IMR-90 (cell line): Measurements from ENCODE around the gene SORBS1. TPM values are rescaled to one million over a fixed set of nuclear protein-coding genes. Genes with fewer than 3 reads are reported as not detected.

Experiments used
- ATAC-seq: fragments of 200-7000 bp; cut with Tn5 transposase; 2 replicates; pipeline ENCODE4 v1.9.1; 2020; ENCODE audit warnings: low read depth, mild to moderate bottlenecking, moderate library complexity
- BruUV-seq: library from RNA; stranded (reverse); fragments of 400-500 nt; replicated peaks from 2 replicates; lab custom pipeline; 2021; lab: Mats Ljungman, UMichigan
- CTCF ChIA-PET: fragments of 300-600 bp; formaldehyde crosslinking; extraction: SDS; loops from one replicate; lab custom pipeline; 2021; ENCODE audit warnings: antibody characterized with exemption; lab: Yijun Ruan, JAX
- POLR2A ChIA-PET: fragments of 300-600 bp; sonication (Branson Sonifier 250); formaldehyde crosslinking; loops from one replicate; lab custom pipeline; 2022; ENCODE audit warnings: antibody characterized with exemption; ENCODE audit not compliant: unreplicated experiment; lab: Charles Lee
- DNase-seq: peaks from one replicate; pipeline ENCODE4 v3.0.0; 2013
- H2AFZ ChIP-seq: replicated peaks from 2 replicates; pipeline ENCODE3; 2013; ENCODE audit warnings: low read length, mild to moderate bottlenecking; ENCODE audit not compliant: poor library complexity
- H2AK5ac ChIP-seq: 2 replicates; pipeline ENCODE4 v1.6.1; 2013; ENCODE audit warnings: low read depth, low read length, inconsistent platforms
- H2AK9ac ChIP-seq: replicated peaks from 2 replicates; pipeline ENCODE3; 2013; ENCODE audit warnings: mild to moderate bottlenecking, low read depth, low read length, moderate library complexity; ENCODE audit not compliant: poor library complexity
- H2BK120ac ChIP-seq: 2 replicates; pipeline ENCODE4 v1.6.1; 2013; ENCODE audit warnings: low read depth, low read length, inconsistent platforms
- H2BK15ac ChIP-seq: 3 replicates; pipeline ENCODE4 v1.6.1; 2013; ENCODE audit warnings: low read depth, low read length, inconsistent platforms
- H2BK20ac ChIP-seq: 2 replicates; pipeline ENCODE4 v1.6.1; 2013; ENCODE audit warnings: low read depth, mild to moderate bottlenecking, inconsistent platforms, low read length, moderate library complexity
- H2BK5ac ChIP-seq: 2 replicates; pipeline ENCODE4 v1.6.1; 2013; ENCODE audit warnings: mild to moderate bottlenecking, low read depth, low read length, inconsistent platforms; ENCODE audit not compliant: poor library complexity, severe bottlenecking
- H3K14ac ChIP-seq: replicated peaks from 2 replicates; pipeline ENCODE4 v1.6.1; 2013; ENCODE audit warnings: low read depth, low read length, inconsistent platforms
- H3K18ac ChIP-seq: 2 replicates; pipeline ENCODE4 v1.6.1; 2013; ENCODE audit warnings: low read depth, low read length, control low read depth
- H3K23ac ChIP-seq: 2 replicates; pipeline ENCODE4 v1.6.1; 2013; ENCODE audit warnings: low read depth, low read length, inconsistent platforms
- H3K27ac ChIP-seq: 2 replicates; pipeline ENCODE4 v1.5.1; 2013; ENCODE audit warnings: mild to moderate bottlenecking, control low read depth, low read length; ENCODE audit not compliant: insufficient read depth
- H3K27me3 ChIP-seq: 2 replicates; pipeline ENCODE4 v1.6.1; 2013; ENCODE audit warnings: low read length; ENCODE audit not compliant: control insufficient read depth, insufficient read depth
- H3K36me3 ChIP-seq: 2 replicates; pipeline ENCODE4 v1.6.1; 2013; ENCODE audit warnings: low read length, mixed read lengths; ENCODE audit not compliant: control insufficient read depth, insufficient read depth
- H3K4ac ChIP-seq: 2 replicates; pipeline ENCODE4 v1.6.1; 2013; ENCODE audit warnings: low read depth, low read length, inconsistent platforms
- H3K4me1 ChIP-seq: 2 replicates; pipeline ENCODE4 v1.6.1; 2013; ENCODE audit warnings: low read length, mixed read lengths; ENCODE audit not compliant: control insufficient read depth, insufficient read depth
- H3K4me2 ChIP-seq: 2 replicates; pipeline ENCODE4 v1.6.1; 2013; ENCODE audit warnings: low read depth, mild to moderate bottlenecking, control low read depth, low read length, moderate library complexity
- H3K4me3 ChIP-seq: 2 replicates; pipeline ENCODE4 v1.5.1; 2013; ENCODE audit warnings: low read depth, mild to moderate bottlenecking, control low read depth, low read length, moderate library complexity; ENCODE audit not compliant: insufficient read depth
- H3K56ac ChIP-seq: 2 replicates; pipeline ENCODE4 v1.6.1; 2013; ENCODE audit warnings: low read length, inconsistent platforms; ENCODE audit not compliant: insufficient read depth; ENCODE audit errors: extremely low read depth
- H3K79me1 ChIP-seq, 2 experiments: 2 replicates each; pipeline ENCODE4 v1.6.1; 2013; ENCODE audit warnings: low read length in 2 of 2, inconsistent platforms in 1 of 2, low read depth in 1 of 2
- H3K9ac ChIP-seq: 2 replicates; pipeline ENCODE4 v1.6.1; 2013; ENCODE audit warnings: low read depth, low read length, control low read depth
- H3K9me1 ChIP-seq: 2 replicates; pipeline ENCODE4 v1.6.1; 2013; ENCODE audit warnings: low read length, inconsistent platforms; ENCODE audit not compliant: insufficient read depth
- H3K9me3 ChIP-seq: 2 replicates; pipeline ENCODE4 v1.6.1; 2013; ENCODE audit warnings: low read length; ENCODE audit not compliant: control insufficient read depth, insufficient read depth
- H4K20me1 ChIP-seq: 2 replicates; pipeline ENCODE4 v1.6.1; 2013; ENCODE audit warnings: low read length, inconsistent platforms; ENCODE audit not compliant: insufficient read depth
- H4K5ac ChIP-seq: 2 replicates; pipeline ENCODE4 v1.6.1; 2013; ENCODE audit warnings: mild to moderate bottlenecking, low read depth, low read length, control low read depth
- H4K8ac ChIP-seq, 2 experiments: 2 replicates each; pipeline ENCODE4 v1.6.1; 2013; ENCODE audit warnings: low read depth in 2 of 2, low read length in 2 of 2, control low read depth in 1 of 2, inconsistent platforms in 1 of 2
- H4K91ac ChIP-seq: 2 replicates; pipeline ENCODE4 v1.6.1; 2013; ENCODE audit warnings: low read depth, low read length, inconsistent platforms; ENCODE audit not compliant: insufficient read depth
- CEBPB ChIP-seq: IDR thresholded peaks from 2 replicates; pipeline ENCODE4 v1.6.1; 2012; ENCODE audit warnings: low read depth, low read length, improper control_type of control experiment
- WGBS, 2 experiments: methylation state at CpG; one replicate each; pipeline versions ENCODE4 v1.1.5 to v1.1.7; 2013; ENCODE audit warnings: missing lambda C conversion rate in 2 of 2; ENCODE audit not compliant: insufficient read length in 1 of 2; ENCODE audit errors: extremely low coverage in 2 of 2; 5-methylcytosine and 5-hydroxymethylcytosine counted together
- dilution Hi-C: fragments of 300-500 bp; cut with HindIII; formaldehyde crosslinking; loops from one replicate; pipeline ENCODE4 v1.14.3; 2018; ENCODE audit warnings: low sequenced_read_pairs; ENCODE audit not compliant: unreplicated experiment
- in situ Hi-C: fragments of 300-500 bp; cut with MboI; formaldehyde crosslinking; loops from 3 replicates; pipeline ENCODE4 v1.14.3; 2019; ENCODE audit warnings: low sequenced_read_pairs, inconsistent platforms, mixed read lengths
- intact Hi-C: fragments of 100-400 bp; cut with micrococcal nuclease; formaldehyde crosslinking; loops from 2 replicates; pipeline ENCODE4 v1.10.0; 2022
- polyA plus RNA-seq, 3 experiments: library from polyadenylated mRNA; depleted of rRNA; stranded (reverse); fragments of >200 nt; gene quantifications; 2 replicates each; pipeline ENCODE4 v1.2.3, GENCODE V29; 2012; ENCODE audit warnings: low replicate concordance in 1 of 3
- total RNA-seq: library from RNA; depleted of rRNA; stranded (reverse); fragments of >200 nt; gene quantifications from 2 replicates; pipeline ENCODE4 v1.2.3, GENCODE V29; 2012

SORBS1 gene
- total and polyA plus RNA-seq, 2 of the 4 experiments (the other 2 are of a cell fraction) = 0.18 to 0.32 TPM

DNA sequence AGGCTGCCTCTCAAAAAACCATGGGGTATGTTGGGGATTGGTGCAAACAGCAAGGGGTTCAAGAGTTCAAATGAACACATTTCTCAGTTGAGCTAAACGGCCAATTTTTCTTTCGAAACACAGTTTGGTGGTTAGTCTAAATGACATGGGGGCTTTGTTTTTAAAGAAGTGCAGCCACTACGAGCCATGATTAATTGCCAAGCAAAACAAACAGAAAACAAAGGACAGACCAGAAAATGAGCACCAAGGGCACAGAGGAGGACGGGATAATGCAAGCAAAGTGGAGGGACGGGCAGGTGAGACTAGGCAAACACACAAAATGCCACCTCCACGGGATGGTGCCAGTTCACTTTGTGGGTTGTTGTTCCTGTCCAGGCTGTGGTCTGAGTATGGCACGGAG lies 205.9 kb downstream of the SORBS1 start:
- H3K36me3 ChIP-seq = no peaks in the 10 kb centered on the region
- ATAC-seq (no peak), DNase-seq (no peak)
- H3K56ac ChIP-seq = no peak overlapping the region
- H3K14ac ChIP-seq = peak overlapping the region; percentile 27
- no peak overlapping the region for H3K9ac ChIP-seq
- no peak overlapping the region for H2BK5ac ChIP-seq
- no peak overlapping the region for H2AK9ac ChIP-seq
- H3K4ac ChIP-seq = no peak overlapping the region
- WGBS, 2 experiments = 65% methylated on average over 4 of the region's 7 CpGs; no CpG with 5 or more reads in 1 of the 2 experiments
- H2AFZ ChIP-seq = no peak overlapping the region
- H3K9me3 ChIP-seq = no peaks in the 10 kb centered on the region
- ChIA-PET POLR2A (no interaction called here), CTCF (no interaction called here)
- dilution Hi-C loops = no loop called here
- H3K23ac ChIP-seq = no peak overlapping the region
- no peak overlapping the region for H2BK15ac ChIP-seq
- no TSS peak for BruUV-seq
- H3K4me1 ChIP-seq = peaks cover 7% of the 10 kb centered on the region
- in situ Hi-C loops = loop anchor here (25.0 kb wide), 1 partner anchor 743 kb away; no protein-coding TSS in a partner anchor
- H3K4me3 ChIP-seq = no peak overlapping the region
- no peak overlapping the region for H3K27ac ChIP-seq
- H3K79me1 ChIP-seq = no peaks in the 10 kb centered on the region
- no peak overlapping the region for H3K4me2 ChIP-seq
- no peak overlapping the region for H2AK5ac ChIP-seq
- H2BK20ac ChIP-seq = no peak overlapping the region
- H3K27me3 ChIP-seq = no peaks in the 10 kb centered on the region
- H4K91ac ChIP-seq = no peak overlapping the region
- intact Hi-C loops = no loop called here
- H2BK120ac ChIP-seq = no peak overlapping the region; the same call in 1 of the 2 replicates
- H3K9me1 ChIP-seq = peaks cover 3% of the 10 kb centered on the region; the same call in 1 of the 2 replicates
- no peak overlapping the region; a peak in 1 of 4 replicates for H4K8ac ChIP-seq
- TF ChIP-seq CEBPB = no peak
- no peak overlapping the region for H3K18ac ChIP-seq
- H4K20me1 ChIP-seq = no peaks in the 10 kb centered on the region
- no peak overlapping the region for H4K5ac ChIP-seq
